Inflammatory macrophage (primary cell): ENCODE measurements around the gene OR2A14.
"Not testable (repeated sequence)": the region's sequence is repeated elsewhere in the genome, so short reads cannot be mapped to it uniquely, and the experiment has no call there.

Source experiments
- DNase-seq, 2 donors: peaks; one replicate each; pipeline ENCODE4 v3.0.0-alpha.2; 2020 to 2022

The OR2A14 gene

GRCh38 chr7:144158861-144159260, 35.9 kb downstream of the OR2A14 start:
- no peak for DNase-seq

GRCh38 chr7:144164784-144165183, 41.8 kb downstream of the OR2A14 start:
- DNase-seq: no peak

- not testable (repeated sequence) for DNase-seq
These were observed 48.8 kb downstream of the OR2A14 start for GRCh38 chr7:144171594-144172350.

- DNase-seq: no peak
These were observed 51.6 kb downstream of the OR2A14 start for GRCh38 chr7:144174613-144175012.

GRCh38 chr7:144178380-144179164, 55.6 kb downstream of the OR2A14 start:
- DNase-seq: peak; percentile 29 to 32

GRCh38 chr7:144179165-144179479, 56.1 kb downstream of the OR2A14 start:
- not testable (repeated sequence) for DNase-seq
